ENCODE data around the gene RAB20. TPM values are rescaled to one million over a fixed set of nuclear protein-coding genes. Genes with fewer than 3 reads are reported as not detected.

The RAB20 gene
- total and polyA plus RNA-seq, 10 of the 15 experiments (the other 5 are each of a cell fraction or from before 2014, with no cell fraction given) = 0.48 to 33.1 (median 9.6) TPM

- TF ChIP-seq, protein P1, sequence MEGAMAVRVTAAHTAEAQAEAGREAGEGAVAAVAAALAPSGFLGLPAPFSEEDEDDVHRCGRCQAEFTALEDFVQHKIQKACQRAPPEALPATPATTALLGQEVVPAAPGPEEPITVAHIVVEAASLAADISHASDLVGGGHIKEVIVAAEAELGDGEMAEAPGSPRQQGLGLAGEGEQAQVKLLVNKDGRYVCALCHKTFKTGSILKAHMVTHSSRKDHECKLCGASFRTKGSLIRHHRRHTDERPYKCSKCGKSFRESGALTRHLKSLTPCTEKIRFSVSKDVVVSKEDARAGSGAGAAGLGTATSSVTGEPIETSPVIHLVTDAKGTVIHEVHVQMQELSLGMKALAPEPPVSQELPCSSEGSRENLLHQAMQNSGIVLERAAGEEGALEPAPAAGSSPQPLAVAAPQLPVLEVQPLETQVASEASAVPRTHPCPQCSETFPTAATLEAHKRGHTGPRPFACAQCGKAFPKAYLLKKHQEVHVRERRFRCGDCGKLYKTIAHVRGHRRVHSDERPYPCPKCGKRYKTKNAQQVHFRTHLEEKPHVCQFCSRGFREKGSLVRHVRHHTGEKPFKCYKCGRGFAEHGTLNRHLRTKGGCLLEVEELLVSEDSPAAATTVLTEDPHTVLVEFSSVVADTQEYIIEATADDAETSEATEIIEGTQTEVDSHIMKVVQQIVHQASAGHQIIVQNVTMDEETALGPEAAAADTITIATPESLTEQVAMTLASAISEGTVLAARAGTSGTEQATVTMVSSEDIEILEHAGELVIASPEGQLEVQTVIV (IDR thresholded peaks at IDR 0.05; ENCODE audit: borderline replicate concordance, partially characterized antibody) = no peak
- TF ChIP-seq ZNF622 (IDR thresholded peaks at IDR 0.05) (no peak), ZNF217 (IDR thresholded peaks at IDR 0.05) (no peak), HDAC2 (IDR thresholded peaks at IDR 0.05) (no peak), NFIC (IDR thresholded peaks at IDR 0.05; ENCODE audit: low read depth, low read length) (no peak)
- TF ChIP-seq, protein P2, sequence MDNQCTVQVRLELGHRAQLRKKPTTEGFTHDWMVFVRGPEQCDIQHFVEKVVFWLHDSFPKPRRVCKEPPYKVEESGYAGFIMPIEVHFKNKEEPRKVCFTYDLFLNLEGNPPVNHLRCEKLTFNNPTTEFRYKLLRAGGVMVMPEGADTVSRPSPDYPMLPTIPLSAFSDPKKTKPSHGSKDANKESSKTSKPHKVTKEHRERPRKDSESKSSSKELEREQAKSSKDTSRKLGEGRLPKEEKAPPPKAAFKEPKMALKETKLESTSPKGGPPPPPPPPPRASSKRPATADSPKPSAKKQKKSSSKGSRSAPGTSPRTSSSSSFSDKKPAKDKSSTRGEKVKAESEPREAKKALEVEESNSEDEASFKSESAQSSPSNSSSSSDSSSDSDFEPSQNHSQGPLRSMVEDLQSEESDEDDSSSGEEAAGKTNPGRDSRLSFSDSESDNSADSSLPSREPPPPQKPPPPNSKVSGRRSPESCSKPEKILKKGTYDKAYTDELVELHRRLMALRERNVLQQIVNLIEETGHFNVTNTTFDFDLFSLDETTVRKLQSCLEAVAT (IDR thresholded peaks at IDR 0.05) = no peak
These were observed 42.5 kb downstream of the RAB20 start (continued) for GRCh38 chr13:110519046-110519445.

GRCh38 chr13:110518571-110518970 lies 43.0 kb downstream of the RAB20 start:
- in situ Hi-C loops (cut with MboI) (no loop called here), intact Hi-C loops (cut with micrococcal nuclease; ENCODE audit: unreplicated experiment) (no loop called here)
- H3K4me3 ChIP-seq = no peak overlapping the region
- CTCF ChIA-PET = interaction anchor here (1.8 kb wide), 1 partner anchor 63 kb away, joined by 9 read pairs; no protein-coding TSS in a partner anchor
- no peak overlapping the region for H2AFZ ChIP-seq (ENCODE audit: control insufficient read depth, low read depth, low read length)
- H3K27me3 ChIP-seq (replicated peaks in 1 of 2; ENCODE audit: control insufficient read depth in 2 of 2, insufficient read depth in 2 of 2, low read length in 1 of 2) = no peaks in the 10 kb centered on the region
- H3K9me3 ChIP-seq (replicated peaks; ENCODE audit: control insufficient read depth, insufficient read depth, low read length) = no peaks in the 10 kb centered on the region
- no peak overlapping the region for H3K4me2 ChIP-seq (ENCODE audit: control insufficient read depth, insufficient read depth)
- RAD21 ChIA-PET (ENCODE audit: unreplicated experiment) = no interaction called here
- peaks cover 4% of the 10 kb centered on the region; the same call in 1 of the 2 replicates for H3K4me1 ChIP-seq (ENCODE audit: control insufficient read depth, insufficient read depth, low read length)
- 53% methylated on average over 11 of the region's 11 CpGs for WGBS (ENCODE audit: insufficient coverage, insufficient replicate concordance, low lambda C conversion rate, missing lambda C conversion rate)
- no peak overlapping the region for H3K27ac ChIP-seq (ENCODE audit: control insufficient read depth, insufficient read depth)
- H3K79me2 ChIP-seq (ENCODE audit: control insufficient read depth, insufficient read depth, low read length) = no peaks in the 10 kb centered on the region
- SMC1A ChIA-PET (ENCODE audit: uncharacterized antibody, unreplicated experiment) = interaction anchor here (1.0 kb wide), 1 partner anchor 63 kb away, joined by 3 read pairs; no protein-coding TSS in a partner anchor
- no peak overlapping the region for H3K9ac ChIP-seq (ENCODE audit: control insufficient read depth, insufficient read depth, low read length)
- BruUV-seq (replicated peaks) = no TSS peak
- DNase-seq (ENCODE audit: low read depth, low spot score) (no peak), FAIRE-seq (no peak), ATAC-seq (no peak)
- H3K36me3 ChIP-seq (ENCODE audit: control insufficient read depth in 2 of 2, insufficient read depth in 2 of 2, low read length in 1 of 2) = peaks cover 2 to 4% of the 10 kb centered on the region in 2 experiments; a peak in 3 of 4 replicates
- peaks cover 3% of the 10 kb centered on the region; the same call in 1 of the 2 replicates for H4K20me1 ChIP-seq (ENCODE audit: control insufficient read depth, insufficient read depth)
- POLR2A ChIA-PET = no interaction called here
- TF ChIP-seq GABPA (IDR thresholded peaks at IDR 0.05; ENCODE audit: low read depth) (no peak), SMAD1 (IDR thresholded peaks at IDR 0.05; ENCODE audit: low read depth, partially characterized antibody) (no peak), FOXM1 (IDR thresholded peaks at IDR 0.05; ENCODE audit: low read depth, low read length) (no peak), JUNB (IDR thresholded peaks at IDR 0.05) (no peak), HCFC1 (IDR thresholded peaks at IDR 0.05; ENCODE audit: low read length) (no peak), NR2C2 (IDR thresholded peaks at IDR 0.05; ENCODE audit: borderline replicate concordance, control insufficient read depth, insufficient read length, low read depth) (no peak), ZNF24 (IDR thresholded peaks at IDR 0.05) (no peak), TCF7 (IDR thresholded peaks at IDR 0.05; ENCODE audit: borderline replicate concordance) (no peak), FOXK2 (IDR thresholded peaks at IDR 0.05) (no peak), ESRRA (IDR thresholded peaks at IDR 0.05; ENCODE audit: low read length) (no peak), E2F4 (IDR thresholded peaks at IDR 0.05; ENCODE audit: low read depth, low read length) (no peak), BACH1 (IDR thresholded peaks at IDR 0.05; ENCODE audit: borderline replicate concordance) (no peak), NR2C1 (IDR thresholded peaks at IDR 0.05) (no peak)
- TF ChIP-seq, protein P3, sequence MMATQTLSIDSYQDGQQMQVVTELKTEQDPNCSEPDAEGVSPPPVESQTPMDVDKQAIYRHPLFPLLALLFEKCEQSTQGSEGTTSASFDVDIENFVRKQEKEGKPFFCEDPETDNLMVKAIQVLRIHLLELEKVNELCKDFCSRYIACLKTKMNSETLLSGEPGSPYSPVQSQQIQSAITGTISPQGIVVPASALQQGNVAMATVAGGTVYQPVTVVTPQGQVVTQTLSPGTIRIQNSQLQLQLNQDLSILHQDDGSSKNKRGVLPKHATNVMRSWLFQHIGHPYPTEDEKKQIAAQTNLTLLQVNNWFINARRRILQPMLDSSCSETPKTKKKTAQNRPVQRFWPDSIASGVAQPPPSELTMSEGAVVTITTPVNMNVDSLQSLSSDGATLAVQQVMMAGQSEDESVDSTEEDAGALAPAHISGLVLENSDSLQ (IDR thresholded peaks at IDR 0.05) = no peak
